IMR-90 (cell line): Measurements from ENCODE around the gene RHOF.

Experiments used
- BHLHE40 ChIP-seq: fragments of 150-350 bp; IDR thresholded peaks from 2 replicates; pipeline ENCODE4 v1.6.1; 2016; ENCODE audit warnings: mild to moderate bottlenecking, low read depth, low read length
- CEBPB ChIP-seq: IDR thresholded peaks from 2 replicates; pipeline ENCODE4 v1.6.1; 2012; ENCODE audit warnings: low read depth, low read length, improper control_type of control experiment
- FOS ChIP-seq: fragments of 150-350 bp; IDR thresholded peaks from 2 replicates; pipeline ENCODE4 v1.6.1; 2016; ENCODE audit warnings: low read depth, low read length
- MXI1 ChIP-seq: IDR thresholded peaks from 2 replicates; pipeline ENCODE4 v1.6.1; 2012; ENCODE audit warnings: low read depth, mild to moderate bottlenecking, low read length, moderate library complexity, borderline replicate concordance
- POLR2A ChIP-seq: IDR thresholded peaks from 2 replicates; pipeline ENCODE4 v1.6.1; 2012; ENCODE audit warnings: mild to moderate bottlenecking, low read depth, low read length
- RAD21 ChIP-seq: IDR thresholded peaks from 2 replicates; pipeline ENCODE4 v1.6.1; 2012; ENCODE audit warnings: low read length, improper control_type of control experiment
- RCOR1 ChIP-seq: IDR thresholded peaks from 2 replicates; pipeline ENCODE4 v1.6.1; 2012; ENCODE audit warnings: mild to moderate bottlenecking, low read length, improper control_type of control experiment; ENCODE audit not compliant: insufficient replicate concordance
- RFX5 ChIP-seq: IDR thresholded peaks from 2 replicates; pipeline ENCODE4 v1.8.0; 2012; ENCODE audit warnings: low read depth, mild to moderate bottlenecking, low read length, moderate library complexity
- TF ChIP-seq, protein P1 (sequence below): conservative IDR thresholded peaks from 2 replicates; pipeline ENCODE4 v1.5.1; 2012; ENCODE audit warnings: mild to moderate bottlenecking, low read depth, low read length, improper control_type of control experiment

DNA sequence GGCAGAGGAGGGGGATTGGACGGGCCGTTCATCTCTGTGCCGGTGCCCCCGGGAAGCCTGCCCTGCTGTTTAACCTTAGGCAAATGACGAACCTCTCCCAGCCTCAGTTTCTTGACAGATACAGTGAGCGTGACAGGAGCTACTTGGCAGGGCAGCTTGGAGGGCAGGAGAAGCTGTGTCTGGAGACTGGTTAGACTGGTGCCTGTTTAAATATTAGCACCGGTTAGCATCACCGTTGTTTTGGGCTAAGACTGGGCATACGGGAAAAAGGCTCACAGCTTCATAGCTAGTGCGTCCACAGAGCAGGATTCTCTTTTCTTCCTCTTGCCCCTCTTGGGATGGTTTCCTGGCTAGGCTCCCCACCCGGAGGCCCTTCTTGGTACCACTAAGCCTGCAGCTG, 38.7 kb downstream of the RHOF start:
- TF ChIP-seq MXI1 (no peak), CEBPB (no peak), POLR2A (no peak), BHLHE40 (no peak), FOS (no peak), RAD21 (no peak), RCOR1 (no peak), RFX5 (no peak)
- TF ChIP-seq, protein P1, sequence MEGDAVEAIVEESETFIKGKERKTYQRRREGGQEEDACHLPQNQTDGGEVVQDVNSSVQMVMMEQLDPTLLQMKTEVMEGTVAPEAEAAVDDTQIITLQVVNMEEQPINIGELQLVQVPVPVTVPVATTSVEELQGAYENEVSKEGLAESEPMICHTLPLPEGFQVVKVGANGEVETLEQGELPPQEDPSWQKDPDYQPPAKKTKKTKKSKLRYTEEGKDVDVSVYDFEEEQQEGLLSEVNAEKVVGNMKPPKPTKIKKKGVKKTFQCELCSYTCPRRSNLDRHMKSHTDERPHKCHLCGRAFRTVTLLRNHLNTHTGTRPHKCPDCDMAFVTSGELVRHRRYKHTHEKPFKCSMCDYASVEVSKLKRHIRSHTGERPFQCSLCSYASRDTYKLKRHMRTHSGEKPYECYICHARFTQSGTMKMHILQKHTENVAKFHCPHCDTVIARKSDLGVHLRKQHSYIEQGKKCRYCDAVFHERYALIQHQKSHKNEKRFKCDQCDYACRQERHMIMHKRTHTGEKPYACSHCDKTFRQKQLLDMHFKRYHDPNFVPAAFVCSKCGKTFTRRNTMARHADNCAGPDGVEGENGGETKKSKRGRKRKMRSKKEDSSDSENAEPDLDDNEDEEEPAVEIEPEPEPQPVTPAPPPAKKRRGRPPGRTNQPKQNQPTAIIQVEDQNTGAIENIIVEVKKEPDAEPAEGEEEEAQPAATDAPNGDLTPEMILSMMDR: no peak
